Loucy (cell line): ENCODE data around the gene LMNTD2.

Experiments used
- H2AFZ ChIP-seq: fragments of 200-600 bp; sonication (generic); 2 replicates; pipeline ENCODE4 v1.6.0; 2016; ENCODE audit warnings: antibody characterized with exemption, mild to moderate bottlenecking, low read length, moderate library complexity
- H3F3A ChIP-seq: fragments of 200-600 bp; 2 replicates; pipeline ENCODE4 v1.6.0; 2016; ENCODE audit warnings: antibody characterized with exemption, low read depth, mild to moderate bottlenecking
- H3K27me3 ChIP-seq: fragments of 200-600 bp; sonication (generic); 2 replicates; pipeline ENCODE4 v1.6.1; 2014; ENCODE audit warnings: low read length, mild to moderate bottlenecking; ENCODE audit not compliant: insufficient read depth, poor library complexity, severe bottlenecking
- H3K36me3 ChIP-seq: fragments of 200-600 bp; sonication (generic); 2 replicates; pipeline ENCODE4 v1.6.1; 2016; ENCODE audit warnings: low read length; ENCODE audit not compliant: insufficient read depth
- H3K4me1 ChIP-seq: fragments of 200-600 bp; sonication (generic); 2 replicates; pipeline ENCODE4 v1.5.1; 2014; ENCODE audit warnings: low read length, mild to moderate bottlenecking; ENCODE audit not compliant: insufficient read depth, poor library complexity, severe bottlenecking
- H3K4me2 ChIP-seq: fragments of 200-600 bp; sonication (generic); 2 replicates; pipeline ENCODE4 v1.6.0; 2014; ENCODE audit warnings: antibody characterized with exemption, low read length, low read depth, mild to moderate bottlenecking; ENCODE audit not compliant: poor library complexity, severe bottlenecking
- H3K4me3 ChIP-seq: fragments of 200-600 bp; sonication (generic); 2 replicates; pipeline ENCODE4 v1.5.1; 2014; ENCODE audit warnings: low read length, mild to moderate bottlenecking, mixed read lengths; ENCODE audit not compliant: poor library complexity, severe bottlenecking
- H3K79me2 ChIP-seq: fragments of 200-600 bp; sonication (generic); 2 replicates; pipeline ENCODE4 v1.6.1; 2014; ENCODE audit warnings: low read length; ENCODE audit not compliant: insufficient read depth
- H3K9ac ChIP-seq: fragments of 200-600 bp; sonication (generic); 2 replicates; pipeline ENCODE4 v1.6.0; 2014; ENCODE audit warnings: mild to moderate bottlenecking, low read depth, low read length, moderate library complexity; ENCODE audit not compliant: poor library complexity, severe bottlenecking
- H3K9me2 ChIP-seq: fragments of 200-600 bp; sonication (generic); replicated peaks from 2 replicates; pipeline ENCODE4 v1.6.1; 2016; ENCODE audit warnings: low read depth, low read length, mixed read lengths
- H3K9me3 ChIP-seq: fragments of 200-600 bp; sonication (generic); 2 replicates; pipeline ENCODE4 v1.6.1; 2014; ENCODE audit warnings: mild to moderate bottlenecking, antibody characterized with exemption, low read length, low read depth; ENCODE audit not compliant: insufficient read depth
- H4K20me1 ChIP-seq: fragments of 200-600 bp; sonication (generic); 2 replicates; pipeline ENCODE4 v1.6.0; 2014; ENCODE audit warnings: antibody characterized with exemption, low read length, mild to moderate bottlenecking; ENCODE audit not compliant: insufficient read depth, poor library complexity, severe bottlenecking
- CTCF ChIP-seq: fragments of 200-600 bp; sonication (generic); conservative IDR thresholded peaks from 2 replicates; pipeline ENCODE4 v1.5.1; 2014; ENCODE audit warnings: mild to moderate bottlenecking, antibody characterized with exemption, low read length
- EZH2phosphoT487 ChIP-seq: fragments of 200-600 bp; IDR thresholded peaks from 2 replicates; pipeline ENCODE4 v1.6.1; 2018; ENCODE audit warnings: antibody characterized with exemption, mild to moderate bottlenecking, moderate library complexity, borderline replicate concordance

Gene LMNTD2

GRCh38 chr11:532527-532985, 28.0 kb downstream of the LMNTD2 start:
- Histone ChIP-seq H4K20me1 (peaks cover 18% of the 10 kb centered on the region), H3K36me3 (peaks cover 4% of the 10 kb centered on the region; the same call in 1 of the 2 replicates)

GRCh38 chr11:531919-532526, 28.5 kb downstream of the LMNTD2 start:
- peaks cover 17% of the 10 kb centered on the region for H3K4me1 ChIP-seq
- no peak for TF ChIP-seq EZH2phosphoT487
- no peak for TF ChIP-seq CTCF
- H3F3A ChIP-seq: no peaks in the 10 kb centered on the region
- H3K9ac ChIP-seq: no peak overlapping the region
- H3K9me2 ChIP-seq: no peaks in the 10 kb centered on the region
- H3K36me3 ChIP-seq: peaks cover 4% of the 10 kb centered on the region; the same call in 1 of the 2 replicates
- no peak overlapping the region for H3K4me2 ChIP-seq
- H2AFZ ChIP-seq: no peak overlapping the region
- no peaks in the 10 kb centered on the region for H3K27me3 ChIP-seq
- no peaks in the 10 kb centered on the region for H3K9me3 ChIP-seq
- H3K4me3 ChIP-seq: no peak overlapping the region
- H3K79me2 ChIP-seq: peaks cover 17% of the 10 kb centered on the region
- H4K20me1 ChIP-seq: peaks cover 18% of the 10 kb centered on the region

More at GRCh38 chr11:532527-532985, 28.0 kb downstream of the LMNTD2 start:
- Histone ChIP-seq H3K4me1 (peaks cover 17% of the 10 kb centered on the region), H3K79me2 (peaks cover 17% of the 10 kb centered on the region), H2AFZ (no peak overlapping the region), H3F3A (no peaks in the 10 kb centered on the region), H3K9ac (no peak overlapping the region), H3K9me2 (no peaks in the 10 kb centered on the region), H3K4me3 (no peak overlapping the region), H3K27me3 (no peaks in the 10 kb centered on the region), H3K9me3 (no peaks in the 10 kb centered on the region), H3K4me2 (no peak overlapping the region)
- TF ChIP-seq EZH2phosphoT487 (no peak), CTCF (no peak)

GRCh38 chr11:530960-531831, 29.3 kb downstream of the LMNTD2 start:
- Histone ChIP-seq H2AFZ (no peak overlapping the region), H3K36me3 (peaks cover 4% of the 10 kb centered on the region; the same call in 1 of the 2 replicates), H3F3A (no peaks in the 10 kb centered on the region), H3K27me3 (no peaks in the 10 kb centered on the region), H4K20me1 (peaks cover 18% of the 10 kb centered on the region), H3K9me2 (no peaks in the 10 kb centered on the region), H3K9me3 (no peaks in the 10 kb centered on the region), H3K4me3 (no peak overlapping the region), H3K79me2 (peaks cover 17% of the 10 kb centered on the region), H3K4me2 (no peak overlapping the region), H3K4me1 (peaks cover 17% of the 10 kb centered on the region), H3K9ac (no peak overlapping the region)
- TF ChIP-seq EZH2phosphoT487 (no peak), CTCF (no peak)
